ENCODE measurements around the gene LRRN3.

Gene LRRN3

DNA sequence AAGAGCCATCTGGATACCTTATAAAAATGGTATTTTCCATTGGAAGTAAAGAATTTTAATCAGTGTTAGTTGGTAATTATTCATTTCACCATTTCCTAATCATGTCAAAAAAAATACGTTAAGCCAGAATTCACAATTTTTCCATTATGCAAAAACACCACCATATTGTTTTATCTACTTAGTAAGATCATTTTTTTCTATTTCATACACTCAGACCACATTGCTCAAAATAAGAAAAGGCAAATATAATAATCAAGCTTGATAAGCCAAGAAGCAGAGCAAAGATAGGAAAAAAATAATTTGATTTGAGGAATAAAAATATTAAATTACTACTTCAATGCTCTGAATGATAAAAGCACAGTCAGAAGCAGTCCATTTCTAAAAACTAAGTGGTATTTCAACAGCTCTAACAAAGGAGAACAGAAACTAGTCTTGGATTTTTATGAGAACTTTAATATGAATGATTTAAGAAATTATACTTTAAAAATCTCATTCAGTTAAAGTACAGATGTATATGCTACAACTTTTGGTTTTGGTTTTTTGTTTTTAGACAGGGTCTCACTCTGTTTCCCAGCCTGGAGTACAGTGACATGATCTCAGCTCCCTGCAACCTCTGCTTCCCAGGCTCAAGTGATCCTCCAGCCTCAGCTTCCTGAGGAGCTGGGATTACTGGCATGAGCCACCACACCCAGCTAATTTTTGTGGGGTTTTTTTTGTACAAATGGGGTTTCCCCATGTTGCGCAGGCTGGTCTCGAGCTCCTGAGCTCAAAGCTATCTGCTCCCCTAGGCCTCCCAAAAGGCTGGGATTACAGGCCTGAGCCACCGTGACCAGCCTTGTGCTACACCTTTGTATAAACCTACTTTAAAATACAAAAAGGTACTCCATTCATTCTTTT is 46.6 kb downstream of the LRRN3 start:
- H3K27me3 ChIP-seq (ENCODE audit: control insufficient read depth in 1 of 2, insufficient read depth in 2 of 2, low read length in 2 of 2) = no peaks in the 10 kb centered on the region
- no peak overlapping the region for H3K4me3 ChIP-seq (ENCODE audit: low read length in 2 of 2)
- no peak overlapping the region for H3K27ac ChIP-seq (ENCODE audit: low read length)
- H3K36me3 ChIP-seq (ENCODE audit: control insufficient read depth in 2 of 2, insufficient read depth in 2 of 2, low read length in 2 of 2) = no peaks in the 10 kb centered on the region
- no peaks in the 10 kb centered on the region for H3K9me3 ChIP-seq (ENCODE audit: control insufficient read depth in 2 of 2, low read length in 2 of 2)
- H3K4me1 ChIP-seq (ENCODE audit: control insufficient read depth, insufficient read depth, low read length) = no peaks in the 10 kb centered on the region
- no peak overlapping the region for H3K9ac ChIP-seq (ENCODE audit: low read length in 2 of 2)

DNA sequence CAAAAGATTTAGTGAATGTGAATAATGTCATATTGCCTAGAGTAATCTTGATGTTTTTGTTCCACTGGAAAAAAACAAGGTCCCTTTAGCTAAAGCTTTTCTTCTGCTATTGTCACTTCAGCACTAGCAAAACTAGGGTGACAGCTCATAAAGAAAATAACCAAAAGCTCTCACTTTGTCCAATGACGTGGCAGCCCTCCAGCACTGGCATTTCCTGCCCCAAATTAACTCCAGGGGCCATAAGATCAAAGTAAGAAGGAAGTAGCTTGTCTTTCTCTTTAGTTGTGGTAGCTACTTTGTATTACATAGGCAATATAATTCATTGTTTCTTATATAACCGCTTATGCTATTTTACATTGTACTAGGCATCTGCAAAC is 47.3 kb downstream of the LRRN3 start:
- H3K4me1 ChIP-seq (ENCODE audit: control insufficient read depth, insufficient read depth, low read length) = no peaks in the 10 kb centered on the region
- no peaks in the 10 kb centered on the region for H3K9me3 ChIP-seq (ENCODE audit: control insufficient read depth in 2 of 2, low read length in 2 of 2)
- H3K36me3 ChIP-seq (ENCODE audit: control insufficient read depth in 2 of 2, insufficient read depth in 2 of 2, low read length in 2 of 2) = no peaks in the 10 kb centered on the region
- no peaks in the 10 kb centered on the region for H3K27me3 ChIP-seq (ENCODE audit: control insufficient read depth in 1 of 2, insufficient read depth in 2 of 2, low read length in 2 of 2)
- no peak overlapping the region for H3K4me3 ChIP-seq (ENCODE audit: low read length in 2 of 2)
- no peak overlapping the region for H3K9ac ChIP-seq (ENCODE audit: low read length in 2 of 2)
- no peak overlapping the region for H3K27ac ChIP-seq (ENCODE audit: low read length)

DNA sequence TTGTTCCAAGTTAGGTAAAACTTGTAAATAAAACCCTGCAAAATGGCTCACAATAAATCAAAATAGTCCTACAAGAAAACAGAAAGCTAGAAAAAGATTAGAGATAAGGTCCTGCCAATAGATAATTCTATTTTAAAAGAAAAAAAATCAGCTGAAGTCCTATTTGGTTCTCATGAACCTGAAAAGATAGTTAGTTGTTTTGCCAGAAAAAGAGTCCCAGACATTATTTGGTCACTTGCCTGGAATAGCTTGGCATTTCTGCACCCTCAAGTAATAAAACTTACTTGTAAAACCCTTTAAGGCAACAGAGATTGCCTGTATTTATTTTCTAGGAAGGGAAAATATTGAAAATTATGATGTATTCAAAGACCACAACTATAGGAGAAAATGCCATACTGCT is 47.7 kb downstream of the LRRN3 start:
- H3K27ac ChIP-seq (ENCODE audit: low read length) = no peak overlapping the region
- H3K4me3 ChIP-seq (ENCODE audit: low read length in 2 of 2) = no peak overlapping the region

DNA sequence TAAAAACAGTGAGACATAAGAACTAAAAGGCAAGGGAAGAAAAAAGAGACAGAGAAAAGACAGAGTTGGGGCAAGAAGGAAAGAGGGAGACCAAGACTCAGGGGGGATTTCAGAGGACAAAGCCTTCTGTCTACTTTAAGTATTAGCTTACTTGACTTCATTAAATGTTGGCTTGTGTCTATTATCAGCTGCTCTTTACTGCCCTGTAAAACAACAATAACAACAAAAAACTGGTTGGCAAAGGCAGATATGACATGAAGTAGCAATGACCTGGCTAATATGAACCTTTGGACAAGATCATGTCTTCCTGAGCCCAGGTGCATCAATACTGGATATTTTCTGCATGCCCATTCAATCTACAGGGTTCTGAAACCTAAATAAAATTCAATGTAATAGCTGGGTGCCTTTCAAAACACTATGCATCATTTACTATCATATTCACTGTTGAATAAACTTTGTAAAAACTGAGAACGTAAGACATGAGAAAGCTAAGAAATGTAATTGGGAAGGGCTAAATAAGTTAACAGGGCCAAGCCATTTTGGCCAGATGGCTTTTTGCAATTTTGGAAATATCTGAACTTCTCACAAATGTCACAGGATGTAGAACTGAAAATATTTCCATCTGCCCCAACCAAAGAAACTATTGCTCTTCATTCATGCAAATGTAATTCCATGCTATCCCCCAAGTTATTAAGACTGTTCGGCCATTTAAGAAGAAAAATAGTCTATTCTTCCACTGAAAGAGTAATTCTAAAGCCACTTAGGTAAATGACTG is 49.4 kb downstream of the LRRN3 start:
- Histone ChIP-seq H3K9me3 (ENCODE audit: control insufficient read depth in 2 of 2, low read length in 2 of 2) (no peaks in the 10 kb centered on the region), H3K36me3 (ENCODE audit: control insufficient read depth in 2 of 2, insufficient read depth in 2 of 2, low read length in 2 of 2) (no peaks in the 10 kb centered on the region), H3K4me1 (ENCODE audit: control insufficient read depth, insufficient read depth, low read length) (no peaks in the 10 kb centered on the region), H3K4me3 (ENCODE audit: low read length in 2 of 2) (no peak overlapping the region), H3K9ac (ENCODE audit: low read length in 2 of 2) (no peak overlapping the region), H3K27me3 (ENCODE audit: control insufficient read depth in 1 of 2, insufficient read depth in 2 of 2, low read length in 2 of 2) (no peaks in the 10 kb centered on the region), H3K27ac (ENCODE audit: low read length) (no peak overlapping the region)

More for the DNA sequence above, 47.7 kb downstream of the LRRN3 start:
- no peaks in the 10 kb centered on the region for H3K9me3 ChIP-seq (ENCODE audit: control insufficient read depth in 2 of 2, low read length in 2 of 2)
- H3K27me3 ChIP-seq (ENCODE audit: control insufficient read depth in 1 of 2, insufficient read depth in 2 of 2, low read length in 2 of 2) = no peaks in the 10 kb centered on the region
- no peak overlapping the region for H3K9ac ChIP-seq (ENCODE audit: low read length in 2 of 2)
- H3K36me3 ChIP-seq (ENCODE audit: control insufficient read depth in 2 of 2, insufficient read depth in 2 of 2, low read length in 2 of 2) = no peaks in the 10 kb centered on the region
- no peaks in the 10 kb centered on the region for H3K4me1 ChIP-seq (ENCODE audit: control insufficient read depth, insufficient read depth, low read length)

DNA sequence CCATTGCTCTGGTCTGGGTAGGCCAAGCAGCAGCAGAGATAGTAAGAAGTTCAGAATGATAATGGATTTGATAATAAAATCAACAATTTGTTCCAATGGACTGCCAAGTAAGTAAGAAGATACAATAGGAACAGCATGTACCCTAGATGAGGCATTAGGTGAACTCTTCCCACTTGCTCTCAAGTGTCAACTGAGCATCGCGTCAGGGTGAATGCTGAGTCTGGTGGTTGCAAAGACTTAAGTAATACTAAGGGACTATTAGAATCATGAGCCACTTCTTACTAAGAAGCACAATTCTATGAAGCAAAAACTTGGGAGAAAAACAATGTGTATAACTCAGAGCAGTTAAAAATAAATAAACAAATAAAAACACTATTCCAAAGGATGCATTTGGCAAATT is 54.5 kb downstream of the LRRN3 start:
- no peaks in the 10 kb centered on the region for H3K36me3 ChIP-seq (ENCODE audit: control insufficient read depth in 2 of 2, insufficient read depth in 2 of 2, low read length in 2 of 2)
- H3K27me3 ChIP-seq (ENCODE audit: control insufficient read depth in 1 of 2, insufficient read depth in 2 of 2, low read length in 2 of 2) = no peaks in the 10 kb centered on the region
- no peaks in the 10 kb centered on the region for H3K9me3 ChIP-seq (ENCODE audit: control insufficient read depth in 2 of 2, low read length in 2 of 2)
- no peak overlapping the region for H3K9ac ChIP-seq (ENCODE audit: low read length in 2 of 2)
- H3K4me3 ChIP-seq (ENCODE audit: low read length in 2 of 2) = no peak overlapping the region
- H3K4me1 ChIP-seq (ENCODE audit: control insufficient read depth, insufficient read depth, low read length) = no peaks in the 10 kb centered on the region
- H3K27ac ChIP-seq (ENCODE audit: low read length) = no peak overlapping the region

DNA sequence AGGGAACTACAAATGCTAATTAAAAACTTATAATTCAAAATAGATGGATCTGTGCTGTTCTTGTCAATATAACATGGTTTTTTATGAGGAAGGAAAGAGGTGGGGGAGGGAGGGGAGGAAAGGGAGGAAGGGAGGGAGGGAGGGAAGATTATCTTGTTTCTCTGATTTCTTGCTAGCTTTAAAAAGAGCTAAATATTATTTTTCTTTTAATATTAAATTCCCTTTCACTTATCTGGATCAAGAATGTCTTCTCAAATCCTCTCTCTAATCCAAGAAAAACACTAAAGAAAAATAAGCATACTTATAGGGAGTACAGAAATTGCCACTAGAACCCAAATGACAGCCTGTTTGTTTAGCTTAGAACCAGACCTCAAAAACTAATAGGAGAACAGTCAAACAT is 55.2 kb downstream of the LRRN3 start:
- no peaks in the 10 kb centered on the region for H3K4me1 ChIP-seq (ENCODE audit: control insufficient read depth, insufficient read depth, low read length)
- H3K27me3 ChIP-seq (ENCODE audit: control insufficient read depth in 1 of 2, insufficient read depth in 2 of 2, low read length in 2 of 2) = no peaks in the 10 kb centered on the region
- H3K9me3 ChIP-seq (ENCODE audit: control insufficient read depth in 2 of 2, low read length in 2 of 2) = no peaks in the 10 kb centered on the region
- H3K9ac ChIP-seq (ENCODE audit: low read length in 2 of 2) = no peak overlapping the region
- no peak overlapping the region for H3K4me3 ChIP-seq (ENCODE audit: low read length in 2 of 2)
- no peaks in the 10 kb centered on the region for H3K36me3 ChIP-seq (ENCODE audit: control insufficient read depth in 2 of 2, insufficient read depth in 2 of 2, low read length in 2 of 2)
- H3K27ac ChIP-seq (ENCODE audit: low read length) = no peak overlapping the region

DNA sequence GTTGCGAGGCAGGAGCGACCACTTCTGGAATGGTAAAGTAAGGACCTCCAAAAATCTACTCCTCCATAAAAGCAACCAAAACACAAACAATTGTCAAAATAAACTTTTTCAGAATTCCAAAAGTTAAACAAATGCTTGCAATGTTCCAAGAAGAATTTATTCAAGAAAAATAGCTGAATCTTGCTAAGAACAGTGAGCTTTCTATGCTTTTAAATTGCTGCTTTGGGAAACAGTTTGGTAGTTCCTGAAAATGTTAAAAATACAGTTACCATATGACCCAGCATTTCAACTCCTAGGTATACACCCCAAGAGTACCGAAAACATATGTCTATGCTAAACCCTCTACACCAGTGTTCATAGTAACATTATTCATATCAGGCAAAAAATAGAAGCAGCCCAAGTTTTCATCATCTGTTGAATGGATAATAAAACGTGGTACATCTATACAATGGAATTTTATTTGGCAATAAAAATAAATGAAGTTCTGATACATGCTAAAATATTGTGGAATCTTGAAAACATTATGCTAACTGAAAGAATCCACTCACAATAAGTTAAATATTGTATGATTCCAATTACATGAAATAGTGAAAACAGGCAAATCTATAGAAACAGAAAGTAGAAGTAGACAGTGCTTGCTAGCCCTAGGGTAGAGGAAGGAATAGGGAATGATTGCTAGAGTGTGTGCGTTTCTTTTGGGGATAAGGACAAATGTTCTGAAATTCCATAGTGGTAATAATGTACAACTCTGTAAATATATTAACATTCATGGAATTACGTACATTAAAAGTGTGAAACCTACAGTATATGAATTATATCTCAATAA is 57.0 kb downstream of the LRRN3 start:
- no peaks in the 10 kb centered on the region for H3K36me3 ChIP-seq (ENCODE audit: control insufficient read depth in 2 of 2, insufficient read depth in 2 of 2, low read length in 2 of 2)

DNA sequence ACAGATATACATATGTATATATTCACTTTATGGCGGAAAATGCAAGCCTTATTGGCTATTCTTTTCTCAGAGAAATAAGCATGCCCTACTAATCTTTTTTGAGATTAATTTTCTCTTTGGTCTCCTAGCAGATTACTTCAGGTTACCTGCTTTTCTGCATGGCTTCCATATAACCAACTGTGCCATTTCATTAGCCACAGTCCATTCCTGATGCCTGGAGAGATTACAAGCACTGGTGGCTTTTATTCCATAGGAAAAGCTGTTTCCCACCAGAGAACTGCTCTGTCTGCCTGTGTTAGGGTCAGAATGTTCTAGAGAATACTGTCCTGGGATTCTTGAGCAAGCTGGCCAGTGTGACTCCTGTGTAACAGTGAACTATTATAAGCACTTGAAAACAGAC is 59.8 kb downstream of the LRRN3 start:
- Histone ChIP-seq H3K4me3 (ENCODE audit: low read length in 2 of 2) (no peak overlapping the region), H3K27me3 (ENCODE audit: control insufficient read depth in 1 of 2, insufficient read depth in 2 of 2, low read length in 2 of 2) (no peaks in the 10 kb centered on the region), H3K9ac (ENCODE audit: low read length in 2 of 2) (no peak overlapping the region), H3K27ac (ENCODE audit: low read length) (no peak overlapping the region), H3K9me3 (ENCODE audit: control insufficient read depth in 2 of 2, low read length in 2 of 2) (no peaks in the 10 kb centered on the region), H3K4me1 (ENCODE audit: control insufficient read depth, insufficient read depth, low read length) (no peaks in the 10 kb centered on the region), H3K36me3 (ENCODE audit: control insufficient read depth in 2 of 2, insufficient read depth in 2 of 2, low read length in 2 of 2) (no peaks in the 10 kb centered on the region)

More for the DNA sequence above, 57.0 kb downstream of the LRRN3 start:
- H3K4me1 ChIP-seq (ENCODE audit: control insufficient read depth, insufficient read depth, low read length) = no peaks in the 10 kb centered on the region
- H3K4me3 ChIP-seq (ENCODE audit: low read length in 2 of 2) = no peak overlapping the region
- H3K27me3 ChIP-seq (ENCODE audit: control insufficient read depth in 1 of 2, insufficient read depth in 2 of 2, low read length in 2 of 2) = no peaks in the 10 kb centered on the region
- H3K27ac ChIP-seq (ENCODE audit: low read length) = no peak overlapping the region
- no peak overlapping the region for H3K9ac ChIP-seq (ENCODE audit: low read length in 2 of 2)
- no peaks in the 10 kb centered on the region for H3K9me3 ChIP-seq (ENCODE audit: control insufficient read depth in 2 of 2, low read length in 2 of 2)

DNA sequence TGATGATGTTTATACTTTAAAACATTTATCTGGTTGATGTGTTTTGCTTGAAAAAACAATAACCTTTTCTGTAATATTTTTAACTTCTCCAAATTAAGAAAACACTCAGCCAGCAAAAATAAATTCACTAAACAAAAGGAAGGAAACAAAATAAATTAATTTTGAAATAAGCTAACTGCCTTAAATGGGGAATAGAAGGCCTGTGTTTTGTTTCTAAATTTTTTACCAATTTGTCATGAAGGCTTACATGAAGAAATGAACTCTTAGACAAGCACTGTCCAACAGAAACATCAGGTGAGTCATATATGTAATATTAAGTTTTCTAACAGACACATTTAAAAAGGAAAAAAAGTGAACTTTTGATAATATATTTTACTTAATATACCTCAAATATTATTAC is 68.5 kb downstream of the LRRN3 start:
- Histone ChIP-seq H3K27ac (ENCODE audit: low read length) (no peak overlapping the region), H3K9me3 (ENCODE audit: control insufficient read depth in 2 of 2, low read length in 2 of 2) (no peaks in the 10 kb centered on the region)

DNA sequence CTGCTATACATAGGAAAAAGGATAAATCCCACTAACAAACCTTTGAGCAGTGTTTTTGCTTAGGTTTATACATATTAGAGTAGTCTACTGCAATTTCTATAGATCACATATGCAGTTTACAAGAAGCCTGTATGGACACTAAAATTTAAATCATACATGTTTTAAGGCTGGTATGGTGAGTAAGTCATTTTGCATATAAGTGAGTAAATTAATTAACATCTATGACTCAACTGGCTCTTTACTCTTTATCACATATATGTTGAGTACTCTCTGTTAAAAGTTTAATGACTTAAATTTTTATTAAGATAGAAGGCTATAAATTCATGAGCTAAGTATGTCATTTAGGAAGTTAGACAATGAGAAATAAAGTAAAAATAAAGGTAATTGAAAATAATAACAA is 69.4 kb downstream of the LRRN3 start:
- Histone ChIP-seq H3K4me3 (ENCODE audit: low read length in 2 of 2) (no peak overlapping the region), H3K9ac (ENCODE audit: low read length in 2 of 2) (no peak overlapping the region)

More for the DNA sequence above, 68.5 kb downstream of the LRRN3 start:
- H3K4me3 ChIP-seq (ENCODE audit: low read length in 2 of 2) = no peak overlapping the region
- no peaks in the 10 kb centered on the region for H3K36me3 ChIP-seq (ENCODE audit: control insufficient read depth in 2 of 2, insufficient read depth in 2 of 2, low read length in 2 of 2)
- H3K4me1 ChIP-seq (ENCODE audit: control insufficient read depth, insufficient read depth, low read length) = no peaks in the 10 kb centered on the region
- H3K9ac ChIP-seq (ENCODE audit: low read length in 2 of 2) = no peak overlapping the region
- no peaks in the 10 kb centered on the region for H3K27me3 ChIP-seq (ENCODE audit: control insufficient read depth in 1 of 2, insufficient read depth in 2 of 2, low read length in 2 of 2)

More for the DNA sequence above, 69.4 kb downstream of the LRRN3 start:
- no peaks in the 10 kb centered on the region for H3K9me3 ChIP-seq (ENCODE audit: control insufficient read depth in 2 of 2, low read length in 2 of 2)
- no peak overlapping the region for H3K27ac ChIP-seq (ENCODE audit: low read length)
- no peaks in the 10 kb centered on the region for H3K27me3 ChIP-seq (ENCODE audit: control insufficient read depth in 1 of 2, insufficient read depth in 2 of 2, low read length in 2 of 2)
- no peaks in the 10 kb centered on the region for H3K36me3 ChIP-seq (ENCODE audit: control insufficient read depth in 2 of 2, insufficient read depth in 2 of 2, low read length in 2 of 2)
- H3K4me1 ChIP-seq (ENCODE audit: control insufficient read depth, insufficient read depth, low read length) = no peaks in the 10 kb centered on the region

All from stomach smooth muscle (tissue), 2 donors.